ENCODE results near the gene ANO9.

The ANO9 gene

DNA sequence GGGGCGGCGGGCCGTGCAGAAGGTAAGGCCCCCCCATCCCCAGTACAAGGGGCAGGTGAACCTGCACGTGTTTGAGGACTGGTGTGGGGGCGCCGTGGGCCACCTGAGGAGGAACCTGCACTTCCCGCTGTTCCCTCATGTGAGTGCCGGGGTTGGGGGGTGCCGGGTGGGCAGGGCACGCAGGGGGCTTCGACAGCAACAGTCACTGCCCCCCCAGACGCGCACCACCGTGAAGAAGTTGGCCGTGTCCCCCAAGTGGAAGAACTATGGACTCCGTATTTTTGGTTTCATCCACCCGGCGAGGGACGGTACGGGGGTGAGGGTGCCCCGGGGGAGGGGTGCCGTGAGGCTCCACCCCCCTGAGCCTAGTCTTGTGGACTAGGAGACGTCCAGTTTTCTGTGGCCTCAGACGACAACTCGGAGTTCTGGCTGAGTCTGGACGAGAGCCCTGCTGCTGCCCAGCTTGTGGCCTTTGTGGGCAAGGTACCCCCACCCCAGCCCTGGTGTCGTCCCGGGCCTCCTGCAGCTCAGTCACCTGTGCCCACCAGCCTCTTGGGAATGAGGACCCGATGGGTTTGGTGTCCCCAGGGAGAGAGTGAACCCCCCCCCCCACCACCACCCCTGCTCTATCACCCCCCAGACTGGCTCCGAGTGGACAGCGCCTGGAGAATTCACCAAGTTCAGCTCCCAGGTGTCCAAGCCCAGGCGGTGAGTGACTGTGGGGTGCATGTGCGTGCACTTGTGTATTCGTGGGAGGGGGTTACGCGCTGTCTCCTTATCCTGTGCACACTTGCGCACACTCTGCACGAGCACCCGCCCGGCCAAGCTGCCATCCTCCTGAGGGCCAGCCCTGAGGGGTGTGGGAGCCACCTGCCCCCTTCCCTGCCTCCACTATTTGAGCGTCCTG, 68.7 kb downstream of the ANO9 start:
- no peak for DNase-seq (ENCODE audit: low spot score)
- in situ Hi-C loops (cut with MboI; ENCODE audit: low pct_unique_long_range_greater_than_20kb, low sequenced_read_pairs, unreplicated experiment), result no loop called here
- TF ChIP-seq, protein P1, sequence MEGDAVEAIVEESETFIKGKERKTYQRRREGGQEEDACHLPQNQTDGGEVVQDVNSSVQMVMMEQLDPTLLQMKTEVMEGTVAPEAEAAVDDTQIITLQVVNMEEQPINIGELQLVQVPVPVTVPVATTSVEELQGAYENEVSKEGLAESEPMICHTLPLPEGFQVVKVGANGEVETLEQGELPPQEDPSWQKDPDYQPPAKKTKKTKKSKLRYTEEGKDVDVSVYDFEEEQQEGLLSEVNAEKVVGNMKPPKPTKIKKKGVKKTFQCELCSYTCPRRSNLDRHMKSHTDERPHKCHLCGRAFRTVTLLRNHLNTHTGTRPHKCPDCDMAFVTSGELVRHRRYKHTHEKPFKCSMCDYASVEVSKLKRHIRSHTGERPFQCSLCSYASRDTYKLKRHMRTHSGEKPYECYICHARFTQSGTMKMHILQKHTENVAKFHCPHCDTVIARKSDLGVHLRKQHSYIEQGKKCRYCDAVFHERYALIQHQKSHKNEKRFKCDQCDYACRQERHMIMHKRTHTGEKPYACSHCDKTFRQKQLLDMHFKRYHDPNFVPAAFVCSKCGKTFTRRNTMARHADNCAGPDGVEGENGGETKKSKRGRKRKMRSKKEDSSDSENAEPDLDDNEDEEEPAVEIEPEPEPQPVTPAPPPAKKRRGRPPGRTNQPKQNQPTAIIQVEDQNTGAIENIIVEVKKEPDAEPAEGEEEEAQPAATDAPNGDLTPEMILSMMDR (IDR thresholded peaks at IDR 0.05; ENCODE audit: extremely low read depth, insufficient read depth, missing control alignments), result no peak

DNA sequence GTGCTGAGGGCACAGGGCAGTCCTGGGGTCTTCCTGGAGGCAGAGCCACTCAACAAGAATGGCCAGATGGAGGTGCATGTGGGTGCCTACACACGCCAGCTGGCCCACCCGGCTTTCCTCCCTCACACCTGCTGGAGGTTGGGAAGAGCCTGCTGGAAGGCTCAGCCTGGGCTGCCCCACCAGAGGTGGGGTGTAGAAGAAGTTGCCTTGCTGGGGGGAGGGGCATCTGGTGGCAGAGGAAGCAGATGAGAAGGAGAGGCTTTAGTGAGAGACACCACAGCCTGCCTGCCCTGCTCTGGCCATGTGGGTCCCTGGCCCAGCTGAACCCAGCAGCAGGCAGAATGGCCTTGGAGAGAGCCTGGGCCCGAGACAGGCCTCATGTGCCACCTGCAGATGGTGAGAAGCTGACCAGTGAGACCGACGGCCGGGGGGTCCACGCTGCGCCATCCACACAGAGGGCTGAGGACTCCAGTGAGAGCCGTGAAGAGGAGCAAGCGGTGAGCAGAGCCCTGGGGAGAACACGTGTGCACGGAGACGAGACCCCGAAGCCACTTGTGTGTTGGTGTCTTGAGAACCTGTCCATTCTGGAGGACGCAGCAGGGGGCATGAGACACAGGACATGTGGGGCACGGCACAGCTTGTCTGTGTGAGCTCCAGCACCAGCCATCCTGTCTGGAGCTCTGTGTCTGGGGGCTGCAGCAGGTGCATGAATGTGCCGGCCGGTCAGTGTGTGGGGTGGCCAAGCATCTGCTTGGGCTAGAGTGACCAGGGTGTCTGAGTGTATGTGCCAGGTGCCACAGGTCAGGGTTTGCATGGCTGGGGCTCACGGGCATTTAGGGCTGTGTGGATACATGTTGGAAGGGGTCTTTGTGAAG, 69.9 kb downstream of the ANO9 start:
- in situ Hi-C loops (cut with MboI; ENCODE audit: low pct_unique_long_range_greater_than_20kb, low sequenced_read_pairs, unreplicated experiment), result no loop called here
- TF ChIP-seq, protein P1 (IDR thresholded peaks at IDR 0.05; ENCODE audit: extremely low read depth, insufficient read depth, missing control alignments), result no peak
- DNase-seq (ENCODE audit: low spot score), result no peak

DNA sequence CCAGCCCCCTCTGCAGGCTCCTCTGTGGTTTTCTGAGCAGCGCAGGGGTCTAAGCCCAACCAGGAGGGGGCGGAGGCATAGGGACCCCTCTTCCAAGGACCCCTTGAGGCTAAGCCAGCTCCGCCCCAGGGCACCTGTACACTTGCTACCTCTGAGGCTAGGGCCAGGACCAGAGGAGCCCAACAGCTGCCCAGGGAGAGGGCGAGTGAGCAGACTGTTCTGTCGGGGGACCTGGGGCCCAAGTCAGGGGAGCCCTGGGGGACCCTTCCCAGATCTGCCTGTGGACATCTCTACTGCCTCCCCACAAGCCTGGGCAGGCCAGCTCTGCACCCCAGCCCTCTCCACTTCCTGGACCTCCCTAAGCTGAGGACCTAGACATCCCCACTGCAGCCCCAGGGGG, 70.8 kb downstream of the ANO9 start:
- DNase-seq (ENCODE audit: low spot score), result no peak
- TF ChIP-seq, protein P1 (IDR thresholded peaks at IDR 0.05; ENCODE audit: extremely low read depth, insufficient read depth, missing control alignments), result no peak
- in situ Hi-C loops (cut with MboI; ENCODE audit: low pct_unique_long_range_greater_than_20kb, low sequenced_read_pairs, unreplicated experiment), result no loop called here

DNA sequence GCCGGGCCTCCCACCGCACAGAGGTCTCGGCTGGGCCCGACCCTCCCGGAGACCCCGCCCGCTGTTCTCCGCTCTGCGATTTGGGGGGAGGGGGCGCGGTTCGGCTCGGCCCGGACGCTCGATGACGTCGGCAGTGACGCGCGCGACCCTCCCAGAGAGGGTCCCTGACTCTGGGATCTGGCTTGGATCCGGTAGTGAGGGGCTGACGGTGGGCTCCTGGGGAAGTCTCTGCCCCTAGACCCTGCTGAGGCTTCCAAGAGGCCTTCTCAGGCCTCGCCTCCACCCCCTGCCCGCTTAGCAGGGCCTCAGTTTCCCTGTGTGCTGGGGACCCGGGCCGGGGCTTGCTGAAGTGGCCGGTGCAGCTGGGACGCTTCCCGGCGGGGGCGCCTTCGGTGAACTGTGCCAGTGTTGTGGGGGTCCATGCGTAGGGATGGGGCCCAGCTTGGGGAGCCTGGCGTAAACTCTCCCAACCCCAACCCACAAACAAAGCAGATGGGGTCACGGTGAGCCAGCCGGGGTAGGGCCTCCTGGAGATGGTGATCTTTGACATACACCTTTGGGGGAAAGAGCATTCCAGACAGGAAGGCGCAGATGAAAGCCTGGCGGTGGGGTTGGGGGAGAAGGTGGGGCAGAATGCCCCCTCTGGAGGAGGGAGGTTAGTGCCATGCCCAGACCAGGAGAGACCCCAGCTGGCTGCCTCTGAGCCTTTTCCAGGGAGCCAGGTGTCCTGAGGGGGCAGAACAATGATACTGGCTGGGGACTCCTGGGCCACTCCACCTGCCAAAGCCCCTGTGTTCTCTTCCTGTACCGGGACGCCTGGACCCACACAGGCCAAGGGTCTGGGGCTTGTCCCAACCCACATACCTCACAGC, 71.5 kb downstream of the ANO9 start:
- DNase-seq (ENCODE audit: low spot score), result no peak
- in situ Hi-C loops (cut with MboI; ENCODE audit: low pct_unique_long_range_greater_than_20kb, low sequenced_read_pairs, unreplicated experiment), result no loop called here
- TF ChIP-seq, protein P1 (IDR thresholded peaks at IDR 0.05; ENCODE audit: extremely low read depth, insufficient read depth, missing control alignments), result no peak

DNA sequence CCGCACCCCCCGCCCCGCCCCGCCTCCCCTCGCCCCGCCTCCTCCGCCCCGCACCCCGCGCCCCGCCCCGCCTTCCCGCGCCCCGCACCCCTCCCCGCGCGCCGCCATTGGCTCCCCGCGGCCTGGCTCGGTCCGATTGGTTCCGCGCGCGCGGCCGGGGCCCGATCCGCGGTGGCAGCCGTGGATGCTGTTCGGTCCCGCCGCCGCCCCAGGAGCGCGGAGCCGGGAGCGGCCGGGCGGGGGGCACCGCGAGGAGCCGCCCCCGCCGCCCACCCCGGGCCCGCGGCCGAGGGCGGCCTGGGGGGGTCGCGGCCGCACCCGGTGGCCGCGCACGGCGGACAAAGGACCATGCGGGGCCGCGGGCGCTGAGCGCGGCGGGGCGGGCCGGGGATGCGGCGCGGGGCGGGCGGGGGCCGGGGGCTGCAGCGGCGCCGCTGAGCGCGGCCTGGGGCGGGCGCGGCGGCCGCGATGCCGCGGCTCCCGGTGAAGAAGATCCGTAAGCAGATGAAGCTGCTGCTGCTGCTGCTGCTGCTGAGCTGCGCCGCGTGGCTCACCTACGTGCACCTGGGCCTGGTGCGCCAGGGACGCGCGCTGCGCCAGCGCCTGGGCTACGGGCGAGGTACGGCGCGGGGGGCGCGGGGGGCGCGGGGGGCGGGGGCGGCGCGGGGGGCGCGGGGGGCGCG, 72.3 kb downstream of the ANO9 start, which contains the start of gene B4GALNT4:
B4GALNT4 (plus strand) TSS at position 164 of the 683 bp plus-strand sequence; CDS start at position 469, 305 bp downstream.
- TF ChIP-seq, protein P1 (IDR thresholded peaks at IDR 0.05; ENCODE audit: extremely low read depth, insufficient read depth, missing control alignments), result no peak
- in situ Hi-C loops (cut with MboI; ENCODE audit: low pct_unique_long_range_greater_than_20kb, low sequenced_read_pairs, unreplicated experiment), result no loop called here
- DNase-seq (ENCODE audit: low spot score), result no peak
